GM21825 (cell line): Measurements from ENCODE around the gene TEX53.

Experiments used
- ATAC-seq: cut with Tn5 transposase; IDR thresholded peaks from one replicate; pipeline ENCODE4 v1.9.1; 2021; ENCODE audit warnings: mild to moderate bottlenecking, moderate library complexity; ENCODE audit not compliant: unreplicated experiment

The TEX53 gene

GRCh38 chr9:114607671-114608524 lies 49.7 kb downstream of the TEX53 start:
- peak; percentile 38 for ATAC-seq

- no peak for ATAC-seq
These were observed 50.9 kb downstream of the TEX53 start for GRCh38 chr9:114606597-114607207.
